Astrocyte (in vitro differentiated cells and primary cell): ENCODE results near the gene SGTA. TPM values are rescaled to one million over a fixed set of nuclear protein-coding genes. Genes with fewer than 3 reads are reported as not detected.

ENCODE experiments used
- DNase-seq: peaks from one replicate; pipeline ENCODE4 v3.0.0-alpha.2; 2010; ENCODE audit warnings: low read depth
- FAIRE-seq: peaks from 2 replicates; lab custom pipeline; 2011; peaks lifted over from hg19 to GRCh38; lab: Jason Lieb, UNC
- H2AFZ ChIP-seq: 2 replicates; pipeline ENCODE4 v1.6.0; 2012; ENCODE audit warnings: low read depth, low read length, inconsistent platforms
- H3K27ac ChIP-seq: 2 replicates; pipeline ENCODE4 v1.5.1; 2011; ENCODE audit warnings: low read depth, low read length, inconsistent platforms
- H3K27me3 ChIP-seq: 2 replicates; pipeline ENCODE4 v1.6.0; 2011; ENCODE audit warnings: low read length, inconsistent platforms; ENCODE audit not compliant: insufficient read depth
- H3K36me3 ChIP-seq: 2 replicates; pipeline ENCODE4 v1.5.1; 2011; ENCODE audit warnings: low read length, inconsistent platforms; ENCODE audit not compliant: insufficient read depth
- H3K4me1 ChIP-seq: 2 replicates; pipeline ENCODE4 v1.5.1; 2011; ENCODE audit warnings: low read length, inconsistent platforms; ENCODE audit not compliant: insufficient read depth
- H3K4me2 ChIP-seq: 2 replicates; pipeline ENCODE4 v1.6.0; 2012; ENCODE audit warnings: low read length, inconsistent platforms
- H3K4me3 ChIP-seq: 2 replicates; pipeline ENCODE4 v1.5.1; 2011; ENCODE audit warnings: low read depth, mild to moderate bottlenecking, low read length, inconsistent platforms; ENCODE audit not compliant: insufficient read depth
- H3K79me2 ChIP-seq: 2 replicates; pipeline ENCODE4 v1.6.0; 2012; ENCODE audit warnings: mild to moderate bottlenecking, low read length, inconsistent platforms; ENCODE audit not compliant: insufficient read depth
- H3K9ac ChIP-seq: 2 replicates; pipeline ENCODE4 v1.6.0; 2012; ENCODE audit warnings: mild to moderate bottlenecking, low read length, inconsistent platforms
- H3K9me3 ChIP-seq: 2 replicates; pipeline ENCODE4 v1.5.1; 2012; ENCODE audit warnings: low read depth, mild to moderate bottlenecking, low read length, inconsistent platforms; ENCODE audit not compliant: insufficient read depth
- H4K20me1 ChIP-seq: 2 replicates; pipeline ENCODE4 v1.6.0; 2012; ENCODE audit warnings: low read length, inconsistent platforms; ENCODE audit not compliant: insufficient read depth
- H3K27ac Mint-ChIP-seq: one replicate; pipeline ENCODE4 v1.8.0; 2021; ENCODE audit warnings: mild to moderate bottlenecking, mixed read lengths; ENCODE audit not compliant: unreplicated experiment
- H3K27me3 Mint-ChIP-seq: one replicate; pipeline ENCODE4 v1.8.0; 2021; ENCODE audit warnings: low read depth, mixed read lengths; ENCODE audit not compliant: unreplicated experiment
- H3K36me3 Mint-ChIP-seq: one replicate; pipeline ENCODE4 v1.8.0; 2021; ENCODE audit warnings: low read depth, mixed read lengths; ENCODE audit not compliant: unreplicated experiment
- H3K4me1 Mint-ChIP-seq: one replicate; pipeline ENCODE4 v1.8.0; 2021; ENCODE audit warnings: low read depth, mixed read lengths; ENCODE audit not compliant: unreplicated experiment
- H3K4me3 Mint-ChIP-seq: one replicate; pipeline ENCODE4 v1.8.0; 2021; ENCODE audit warnings: mild to moderate bottlenecking, moderate library complexity, mixed read lengths; ENCODE audit not compliant: unreplicated experiment
- H3K9me3 Mint-ChIP-seq: one replicate; pipeline ENCODE4 v1.8.0; 2021; ENCODE audit warnings: mild to moderate bottlenecking, mixed read lengths; ENCODE audit not compliant: unreplicated experiment
- EZH2 ChIP-seq: IDR thresholded peaks from 2 replicates; pipeline ENCODE4 v1.6.1; 2012; ENCODE audit warnings: mild to moderate bottlenecking, low read length, inconsistent platforms; ENCODE audit not compliant: insufficient read depth
- total RNA-seq: library from RNA; stranded (reverse); gene quantifications from 2 replicates; pipeline ENCODE4 v1.2.1, GENCODE V29; 2021
- TF ChIP-seq, protein P1 (sequence below): IDR thresholded peaks from 2 replicates; pipeline ENCODE4 v1.5.1; 2011; ENCODE audit warnings: low read depth, mild to moderate bottlenecking, inconsistent platforms, low read length, moderate library complexity; ENCODE audit not compliant: insufficient read depth

SGTA gene
- total RNA-seq, 1 donor from 2014 or later: 76.1 TPM

GRCh38 chr19:2785244-2785997 is 2.3 kb upstream of the SGTA start, which contains the start of gene THOP1:
Gene THOP1 (plus strand): TSS chr19:2785503. CDS start chr19:2785663, 160 bp downstream.
- Histone ChIP-seq H3K4me3 (peak within 1 kb of the TSS; percentile 86), H2AFZ (peak within 1 kb of the TSS; percentile 86), H3K9ac (peak within 1 kb of the TSS; percentile 96), H3K4me1 (peaks cover 18% of the 10 kb centered on the region), H3K79me2 (peaks cover 77% of the 10 kb centered on the region), H3K27me3 (no peaks in the 10 kb centered on the region), H4K20me1 (peaks cover 35% of the 10 kb centered on the region), H3K9me3 (no peaks in the 10 kb centered on the region), H3K27ac (peak within 1 kb of the TSS; percentile 54), H3K36me3 (no peaks in the 10 kb centered on the region), H3K4me2 (peak within 1 kb of the TSS; percentile 99)
- TF ChIP-seq, protein P1, sequence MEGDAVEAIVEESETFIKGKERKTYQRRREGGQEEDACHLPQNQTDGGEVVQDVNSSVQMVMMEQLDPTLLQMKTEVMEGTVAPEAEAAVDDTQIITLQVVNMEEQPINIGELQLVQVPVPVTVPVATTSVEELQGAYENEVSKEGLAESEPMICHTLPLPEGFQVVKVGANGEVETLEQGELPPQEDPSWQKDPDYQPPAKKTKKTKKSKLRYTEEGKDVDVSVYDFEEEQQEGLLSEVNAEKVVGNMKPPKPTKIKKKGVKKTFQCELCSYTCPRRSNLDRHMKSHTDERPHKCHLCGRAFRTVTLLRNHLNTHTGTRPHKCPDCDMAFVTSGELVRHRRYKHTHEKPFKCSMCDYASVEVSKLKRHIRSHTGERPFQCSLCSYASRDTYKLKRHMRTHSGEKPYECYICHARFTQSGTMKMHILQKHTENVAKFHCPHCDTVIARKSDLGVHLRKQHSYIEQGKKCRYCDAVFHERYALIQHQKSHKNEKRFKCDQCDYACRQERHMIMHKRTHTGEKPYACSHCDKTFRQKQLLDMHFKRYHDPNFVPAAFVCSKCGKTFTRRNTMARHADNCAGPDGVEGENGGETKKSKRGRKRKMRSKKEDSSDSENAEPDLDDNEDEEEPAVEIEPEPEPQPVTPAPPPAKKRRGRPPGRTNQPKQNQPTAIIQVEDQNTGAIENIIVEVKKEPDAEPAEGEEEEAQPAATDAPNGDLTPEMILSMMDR: no peak
- no peak for TF ChIP-seq EZH2
- H3K9me3 Mint-ChIP-seq: no peaks in the 10 kb centered on the region
- H3K36me3 Mint-ChIP-seq: no peaks in the 10 kb centered on the region
- H3K27ac Mint-ChIP-seq: peak within 1 kb of the TSS; percentile 91
- peak; percentile 95 for DNase-seq
- no peaks in the 10 kb centered on the region for H3K27me3 Mint-ChIP-seq
- peak within 1 kb of the TSS; percentile 97 for H3K4me3 Mint-ChIP-seq
- no peak for FAIRE-seq
- peaks cover 6% of the 10 kb centered on the region for H3K4me1 Mint-ChIP-seq

DNA sequence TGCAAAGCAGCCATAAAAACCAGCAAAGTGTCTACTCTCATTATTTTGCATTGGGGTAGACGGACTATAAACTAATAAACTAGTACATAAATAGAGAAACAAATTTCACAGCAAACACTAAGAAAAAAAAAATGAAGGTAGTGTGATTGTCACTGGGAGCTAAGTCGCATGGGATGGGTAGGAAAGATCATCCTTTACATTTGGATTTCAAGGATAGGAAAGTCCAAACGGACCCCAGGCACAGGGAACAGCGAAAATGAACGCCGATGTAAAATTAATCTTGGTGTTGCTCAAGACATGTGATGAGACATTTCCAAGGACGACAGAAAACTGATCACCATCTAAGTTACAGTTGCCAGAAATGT is 690 bp upstream of the SGTA start:
- Mint-ChIP-seq H3K27me3 (no peaks in the 10 kb centered on the region), H3K9me3 (no peaks in the 10 kb centered on the region), H3K36me3 (no peaks in the 10 kb centered on the region), H3K4me1 (peaks cover 7% of the 10 kb centered on the region), H3K4me3 (peak overlapping the region; percentile 98), H3K27ac (peak overlapping the region; percentile 91)
- DNase-seq (no peak), FAIRE-seq (no peak)
- peaks cover 79% of the 10 kb centered on the region for H3K79me2 ChIP-seq
- H3K27me3 ChIP-seq: no peaks in the 10 kb centered on the region
- peak overlapping the region; percentile 97 for H3K4me3 ChIP-seq
- H3K9me3 ChIP-seq: no peaks in the 10 kb centered on the region
- peaks cover 46% of the 10 kb centered on the region for H4K20me1 ChIP-seq
- H3K36me3 ChIP-seq: no peaks in the 10 kb centered on the region
- no peak overlapping the region for H3K9ac ChIP-seq
- H3K4me1 ChIP-seq: peaks cover 18% of the 10 kb centered on the region
- no peak for TF ChIP-seq EZH2
- TF ChIP-seq, protein P1: no peak
- H2AFZ ChIP-seq: peak overlapping the region; percentile 74
- H3K27ac ChIP-seq: peak overlapping the region; percentile 94
- peak overlapping the region; percentile 87 for H3K4me2 ChIP-seq
